Measurements from ENCODE around the gene SLC66A3.

The SLC66A3 gene

GRCh38 chr2:11134349-11134748 lies 20.9 kb upstream of the SLC66A3 start:
- DNase-seq (ENCODE audit: low spot score), result no peak

- no peak for DNase-seq (ENCODE audit: low spot score)
These were observed 14.8 kb upstream of the SLC66A3 start for GRCh38 chr2:11140492-11140891.

- no peak for DNase-seq (ENCODE audit: low spot score)
These were observed 13.9 kb upstream of the SLC66A3 start for GRCh38 chr2:11141319-11141718.

- DNase-seq (ENCODE audit: low spot score), result no peak
These were observed 12.9 kb upstream of the SLC66A3 start for GRCh38 chr2:11142330-11142729.

GRCh38 chr2:11142987-11143386 lies 12.3 kb upstream of the SLC66A3 start:
- no peak for DNase-seq (ENCODE audit: low spot score)

GRCh38 chr2:11144077-11144737 lies 11.1 kb upstream of the SLC66A3 start:
- no peak for DNase-seq (ENCODE audit: low spot score)

GRCh38 chr2:11144738-11145079 lies 10.6 kb upstream of the SLC66A3 start:
- DNase-seq (ENCODE audit: low spot score), result no peak

GRCh38 chr2:11145350-11145749 lies 9.9 kb upstream of the SLC66A3 start:
- no peak for DNase-seq (ENCODE audit: low spot score)

GRCh38 chr2:11146076-11146475 lies 9.2 kb upstream of the SLC66A3 start:
- DNase-seq (ENCODE audit: low spot score), result no peak

- no peak for DNase-seq (ENCODE audit: low spot score)
These were observed 8.0 kb upstream of the SLC66A3 start for GRCh38 chr2:11147263-11147662.

- no peak for DNase-seq (ENCODE audit: low spot score)
These were observed 2.7 kb upstream of the SLC66A3 start for GRCh38 chr2:11152591-11152990.

- DNase-seq (ENCODE audit: low spot score), result peak; percentile 28
These were observed 998 bp upstream of the SLC66A3 start for GRCh38 chr2:11154016-11154922.

GRCh38 chr2:11154923-11155380 lies 315 bp upstream of the SLC66A3 start:
- peak; percentile 94 for DNase-seq (ENCODE audit: low spot score)

- DNase-seq (ENCODE audit: low spot score), result no peak
These were observed 1.3 kb downstream of the SLC66A3 start for GRCh38 chr2:11156396-11157075.

- no peak for DNase-seq (ENCODE audit: low spot score)
These were observed 2.0 kb downstream of the SLC66A3 start for GRCh38 chr2:11157296-11157695.

- DNase-seq (ENCODE audit: low spot score), result no peak
These were observed 2.5 kb downstream of the SLC66A3 start for GRCh38 chr2:11157731-11158130.

- no peak for DNase-seq (ENCODE audit: low spot score)
These were observed 3.8 kb downstream of the SLC66A3 start for GRCh38 chr2:11158916-11159573.

GRCh38 chr2:11159574-11160170 lies 4.4 kb downstream of the SLC66A3 start:
- no peak for DNase-seq (ENCODE audit: low spot score)

GRCh38 chr2:11160256-11160655 lies 5.0 kb downstream of the SLC66A3 start:
- no peak for DNase-seq (ENCODE audit: low spot score)

GRCh38 chr2:11160731-11161455 lies 5.6 kb downstream of the SLC66A3 start:
- DNase-seq (ENCODE audit: low spot score), result no peak

- no peak for DNase-seq (ENCODE audit: low spot score)
These were observed 6.5 kb downstream of the SLC66A3 start for GRCh38 chr2:11161747-11162146.

Measured in cerebellar cortex (tissue), 1 donor.